Measurements from ENCODE around the gene ZNF423. TPM values are rescaled to one million over a fixed set of nuclear protein-coding genes. Genes with fewer than 3 reads are reported as not detected.

The ZNF423 gene
- total and polyA plus RNA-seq, 9 of the 15 experiments (the other 6 are each of a cell fraction or from before 2014, with no cell fraction given): not detected

- H4K20me1 ChIP-seq (replicated peaks; ENCODE audit: control insufficient read depth, insufficient read depth, low read length): no peaks in the 10 kb centered on the region; the same call in 1 of the 2 replicates
- intact Hi-C loops (cut with micrococcal nuclease) (no loop called here), in situ Hi-C loops (cut with MboI) (no loop called here)
- no peak for FAIRE-seq
- no peak overlapping the region for H3K9ac ChIP-seq (ENCODE audit: insufficient read depth in 1 of 2, low read depth in 2 of 2, low read length in 2 of 2)
- TF ChIP-seq NRF1 (conservative IDR thresholded peaks at IDR 0.05 in 1 of 2, IDR thresholded peaks at IDR 0.05 in 1 of 2) (no peak), AFF4 (CRISPR knock-in tag; IDR thresholded peaks at IDR 0.05) (no peak), FOXA3 (CRISPR knock-in tag; conservative IDR thresholded peaks at IDR 0.05 in 1 of 2, IDR thresholded peaks at IDR 0.05 in 1 of 2) (no peak), ATF1 (CRISPR knock-in tag; IDR thresholded peaks at IDR 0.05) (no peak), ATF1 (tag; IDR thresholded peaks at IDR 0.05) (no peak)
- H3K4me3 ChIP-seq: no peak overlapping the region
- ChIA-PET POLR2A (no interaction called here), CTCF (ENCODE audit: low intra/inter-chr PET ratio) (no interaction called here)
- H3K4me2 ChIP-seq (ENCODE audit: insufficient read depth, low read length): no peak overlapping the region
- no peak for ATAC-seq
- H3K4me1 ChIP-seq (replicated peaks in 1 of 2; ENCODE audit: control insufficient read depth in 2 of 2, insufficient read depth in 2 of 2, low read length in 2 of 2): no peaks in the 10 kb centered on the region
- no peaks in the 10 kb centered on the region for H3K9me3 ChIP-seq (replicated peaks; ENCODE audit: control insufficient read depth, insufficient read depth, low read depth, low read length)
- no peaks in the 10 kb centered on the region for H3K36me3 ChIP-seq (ENCODE audit: control insufficient read depth, insufficient read depth, low read length)
- BruUV-seq (replicated peaks): no TSS peak
- H3K27ac ChIP-seq (ENCODE audit: extremely low read depth, low read depth, low read length): no peak overlapping the region
- no peaks in the 10 kb centered on the region for H3K79me2 ChIP-seq (ENCODE audit: control insufficient read depth, insufficient read depth, low read length)
- WGBS (ENCODE audit: insufficient coverage, low coverage, missing lambda C conversion rate): 0% methylated on average over 4 of the region's 4 CpGs
- DNase-seq (ENCODE audit: extremely low read depth in 1 of 4, low spot score in 3 of 4): no peak
- no peaks in the 10 kb centered on the region for H3K9me1 ChIP-seq (ENCODE audit: control insufficient read depth, insufficient read depth, low read length)
- no peak overlapping the region for H2AFZ ChIP-seq (ENCODE audit: low read depth, low read length)
- peaks cover 0 to 16% of the 10 kb centered on the region in 2 experiments; a peak in 3 of 5 replicates for H3K27me3 ChIP-seq (ENCODE audit: control insufficient read depth in 2 of 2, insufficient read depth in 2 of 2, low read length in 2 of 2)
Measured at GRCh38 chr16:49775018-49775417, 80.9 kb downstream of the ZNF423 start.
